ENCODE results near the gene JAML. TPM values are rescaled to one million over a fixed set of nuclear protein-coding genes. Genes with fewer than 3 reads are reported as not detected.

Gene JAML
- polyA plus RNA-seq, 4 donors = 4.2 to 33.9 (median 13.3) TPM

DNA sequence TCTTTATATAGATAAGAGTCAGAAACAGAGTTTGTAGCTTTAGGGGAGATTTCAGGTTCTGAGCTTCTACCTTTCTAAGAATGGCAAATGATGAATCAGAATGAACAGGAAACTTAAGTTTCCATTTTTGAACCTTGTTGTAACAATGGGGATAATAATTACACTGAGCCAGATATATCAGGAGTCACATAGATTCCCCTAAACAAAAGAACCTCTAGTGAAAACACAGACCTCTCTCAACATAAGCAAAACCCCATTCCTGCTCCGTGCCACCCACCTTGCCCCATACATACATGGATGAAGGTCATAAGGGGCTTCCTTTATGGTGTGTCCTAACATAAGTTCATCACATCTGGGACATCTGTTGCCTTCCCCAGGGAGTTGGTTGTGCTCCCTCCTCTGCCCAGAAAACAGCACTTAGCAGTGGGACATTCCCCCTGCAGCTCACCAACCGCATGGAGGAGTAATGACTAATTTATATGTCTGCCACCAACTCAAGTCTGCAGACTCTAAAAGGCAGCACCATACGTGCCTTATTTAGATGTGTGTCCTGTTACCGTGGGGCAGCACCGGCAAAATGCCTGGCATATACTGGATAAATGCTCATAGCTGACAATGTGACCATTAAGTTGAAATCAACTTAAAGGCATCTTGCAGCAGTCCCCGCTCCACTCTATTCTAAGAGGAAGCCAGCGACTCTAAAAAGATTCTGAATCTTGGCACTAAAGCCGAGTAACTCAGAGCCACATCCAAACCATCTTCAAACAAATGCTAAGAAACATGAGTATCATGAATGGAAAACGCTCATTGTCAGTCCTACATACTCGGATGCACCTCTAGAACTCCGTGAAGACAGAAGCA, 8.0 kb downstream of the JAML start:
- Histone ChIP-seq H3K9me3 (ENCODE audit: control insufficient read depth in 2 of 2, insufficient read depth in 1 of 2, low read depth in 1 of 2, low read length in 1 of 2) (no peaks in the 10 kb centered on the region), H3K27ac (ENCODE audit: low read depth in 1 of 3, low read length in 2 of 3) (peak overlapping the region in 1 of 3 donors; percentile 67), H3K27me3 (ENCODE audit: control insufficient read depth in 3 of 3, insufficient read depth in 3 of 3, low read length in 3 of 3) (peaks cover 0 to 3% (median 0%) of the 10 kb centered on the region in 3 donors), H3K4me1 (ENCODE audit: control insufficient read depth in 3 of 3, insufficient read depth in 2 of 3, low read depth in 1 of 3, low read length in 2 of 3) (peaks cover 8 to 43% (median 14%) of the 10 kb centered on the region in 3 donors), H3K36me3 (ENCODE audit: control insufficient read depth in 3 of 3, insufficient read depth in 2 of 3, low read depth in 1 of 3, low read length in 3 of 3) (no peaks in the 10 kb centered on the region), H3K4me3 (ENCODE audit: low read depth in 1 of 3, low read length in 3 of 3) (no peak overlapping the region)
- no peak for DNase-seq
- 63 to 85% (median 69%) methylated on average over 11 of the region's 11 CpGs for WGBS, 3 donors
- FAIRE-seq = no peak

DNA sequence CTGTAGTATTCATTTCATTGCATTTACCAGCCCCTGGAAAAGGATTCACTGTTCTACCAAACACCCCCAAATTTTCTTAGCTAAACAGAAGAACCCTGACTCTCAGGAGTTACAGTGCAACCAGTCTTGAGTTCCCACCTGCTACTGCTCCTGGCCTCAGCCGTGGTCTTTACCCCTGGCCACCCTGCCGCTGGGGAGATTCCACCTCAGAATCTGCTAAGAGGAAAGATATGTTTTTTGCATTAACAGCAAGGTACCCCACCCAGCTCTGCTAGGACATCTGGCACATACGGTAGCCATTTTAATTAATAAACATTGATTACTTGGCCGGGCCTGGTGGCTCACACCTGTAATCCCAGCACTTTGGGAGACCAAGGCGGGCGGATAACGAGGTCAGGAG, 9.0 kb downstream of the JAML start:
- DNase-seq (no peak), FAIRE-seq (no peak)
- WGBS, 3 donors = 79 to 91% (median 81%) methylated on average over 7 of the region's 7 CpGs
- Histone ChIP-seq H3K4me1 (ENCODE audit: control insufficient read depth in 3 of 3, insufficient read depth in 2 of 3, low read depth in 1 of 3, low read length in 2 of 3) (peaks cover 8 to 54% (median 16%) of the 10 kb centered on the region in 3 donors), H3K27me3 (ENCODE audit: control insufficient read depth in 3 of 3, insufficient read depth in 3 of 3, low read length in 3 of 3) (peaks cover 0 to 3% (median 0%) of the 10 kb centered on the region in 3 donors), H3K27ac (ENCODE audit: low read depth in 1 of 3, low read length in 2 of 3) (peak overlapping the region in 2 of 3 donors; percentile 28 to 47), H3K4me3 (ENCODE audit: low read depth in 1 of 3, low read length in 3 of 3) (no peak overlapping the region), H3K9me3 (ENCODE audit: control insufficient read depth in 2 of 2, insufficient read depth in 1 of 2, low read depth in 1 of 2, low read length in 1 of 2) (no peaks in the 10 kb centered on the region), H3K36me3 (ENCODE audit: control insufficient read depth in 3 of 3, insufficient read depth in 2 of 3, low read depth in 1 of 3, low read length in 3 of 3) (no peaks in the 10 kb centered on the region)

GRCh38 chr11:118215262-118215661, 9.5 kb downstream of the JAML start:
- DNase-seq = no peak
- peaks cover 8 to 58% (median 16%) of the 10 kb centered on the region in 3 donors for H3K4me1 ChIP-seq (ENCODE audit: control insufficient read depth in 3 of 3, insufficient read depth in 2 of 3, low read depth in 1 of 3, low read length in 2 of 3)
- FAIRE-seq = no peak
- H3K27me3 ChIP-seq (ENCODE audit: control insufficient read depth in 3 of 3, insufficient read depth in 3 of 3, low read length in 3 of 3) = peaks cover 0 to 3% (median 0%) of the 10 kb centered on the region in 3 donors
- no peaks in the 10 kb centered on the region for H3K9me3 ChIP-seq (ENCODE audit: control insufficient read depth in 2 of 2, insufficient read depth in 1 of 2, low read depth in 1 of 2, low read length in 1 of 2)
- no peaks in the 10 kb centered on the region for H3K36me3 ChIP-seq (ENCODE audit: control insufficient read depth in 3 of 3, insufficient read depth in 2 of 3, low read depth in 1 of 3, low read length in 3 of 3)
- H3K4me3 ChIP-seq (ENCODE audit: low read depth in 1 of 3, low read length in 3 of 3) = no peak overlapping the region
- H3K27ac ChIP-seq (ENCODE audit: low read depth in 1 of 3, low read length in 2 of 3) = peak overlapping the region in 2 of 3 donors; percentile 9 to 89
- 67 to 72% (median 67%) methylated on average over 3 of the region's 3 CpGs for WGBS, 3 donors

DNA sequence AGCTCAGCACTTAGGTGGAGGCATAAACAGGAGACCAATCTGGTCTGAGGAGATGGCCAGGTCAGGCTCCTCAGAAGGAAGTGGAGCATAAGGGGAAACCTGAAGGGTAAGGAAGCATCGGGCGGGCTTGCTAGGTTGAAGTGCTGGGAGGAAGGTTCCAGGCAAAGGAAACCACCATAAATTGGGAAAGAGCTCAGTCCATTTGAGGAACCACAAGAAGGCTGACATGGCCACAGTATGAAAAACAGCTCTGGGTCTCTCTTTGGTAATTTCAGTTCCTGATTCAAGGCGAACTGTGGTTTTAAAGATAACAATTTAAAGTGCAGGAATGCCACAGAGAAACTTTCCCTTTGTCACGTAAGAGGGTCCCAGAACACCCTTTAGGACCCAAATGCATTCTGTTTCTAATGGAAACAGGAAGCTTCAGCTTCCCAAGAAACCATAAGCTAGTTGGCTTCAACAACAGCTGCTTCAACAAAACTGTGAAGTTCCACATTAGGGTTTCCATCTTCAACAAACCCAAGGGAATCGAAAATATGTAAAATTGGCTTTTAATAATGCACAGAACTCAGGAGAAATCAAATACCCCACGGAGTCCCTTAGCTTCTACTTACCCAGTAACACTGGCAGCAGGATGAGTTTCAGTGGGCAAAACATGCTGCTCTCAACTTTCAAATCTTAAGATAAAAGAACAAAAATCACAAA, 10.4 kb downstream of the JAML start:
- Histone ChIP-seq H3K4me3 (ENCODE audit: low read depth in 1 of 3, low read length in 3 of 3) (peak overlapping the region in 1 of 3 donors; percentile 8), H3K27me3 (ENCODE audit: control insufficient read depth in 3 of 3, insufficient read depth in 3 of 3, low read length in 3 of 3) (no peaks in the 10 kb centered on the region), H3K27ac (ENCODE audit: low read depth in 1 of 3, low read length in 2 of 3) (peak overlapping the region; percentile 63 to 89 (median 74)), H3K9me3 (ENCODE audit: control insufficient read depth in 2 of 2, insufficient read depth in 1 of 2, low read depth in 1 of 2, low read length in 1 of 2) (no peaks in the 10 kb centered on the region), H3K36me3 (ENCODE audit: control insufficient read depth in 3 of 3, insufficient read depth in 2 of 3, low read depth in 1 of 3, low read length in 3 of 3) (no peaks in the 10 kb centered on the region), H3K4me1 (ENCODE audit: control insufficient read depth in 3 of 3, insufficient read depth in 2 of 3, low read depth in 1 of 3, low read length in 2 of 3) (peaks cover 8 to 59% (median 16%) of the 10 kb centered on the region in 3 donors)
- no peak for DNase-seq
- FAIRE-seq = no peak
- WGBS, 3 donors = 47 to 57% (median 48%) methylated on average over 6 of the region's 6 CpGs

DNA sequence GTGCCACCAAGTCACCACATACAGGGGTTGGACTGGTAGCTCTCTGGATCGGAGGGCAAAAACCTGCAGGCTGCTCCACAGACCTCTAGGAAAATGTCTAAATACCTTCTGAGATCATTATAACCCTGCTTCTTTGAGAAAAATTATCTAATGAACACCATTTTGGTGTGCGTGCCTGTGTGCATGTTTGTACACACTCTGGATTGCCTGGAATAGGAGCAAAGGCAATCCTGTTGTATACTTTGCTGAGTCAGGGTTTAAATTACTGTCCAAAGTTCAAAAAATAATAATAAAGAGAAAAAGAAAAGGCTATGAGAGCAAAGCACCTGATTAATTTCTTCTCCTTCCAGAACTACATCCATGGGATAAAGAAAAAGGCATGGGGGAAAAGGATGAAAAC, 11.0 kb downstream of the JAML start:
- no peaks in the 10 kb centered on the region for H3K9me3 ChIP-seq (ENCODE audit: control insufficient read depth in 2 of 2, insufficient read depth in 1 of 2, low read depth in 1 of 2, low read length in 1 of 2)
- H3K4me3 ChIP-seq (ENCODE audit: low read depth in 1 of 3, low read length in 3 of 3) = peak overlapping the region in 1 of 3 donors; percentile 8
- H3K27ac ChIP-seq (ENCODE audit: low read depth in 1 of 3, low read length in 2 of 3) = peak overlapping the region; percentile 63 to 89 (median 74)
- 29 to 68% (median 49%) methylated on average over 2 of the region's 2 CpGs for WGBS, 3 donors
- H3K36me3 ChIP-seq (ENCODE audit: control insufficient read depth in 3 of 3, insufficient read depth in 2 of 3, low read depth in 1 of 3, low read length in 3 of 3) = no peaks in the 10 kb centered on the region
- peak; percentile 86 to 90 for DNase-seq
- FAIRE-seq = no peak
- H3K27me3 ChIP-seq (ENCODE audit: control insufficient read depth in 3 of 3, insufficient read depth in 3 of 3, low read length in 3 of 3) = no peaks in the 10 kb centered on the region
- H3K4me1 ChIP-seq (ENCODE audit: control insufficient read depth in 3 of 3, insufficient read depth in 2 of 3, low read depth in 1 of 3, low read length in 2 of 3) = peaks cover 8 to 59% (median 16%) of the 10 kb centered on the region in 3 donors

GRCh38 chr11:118213201-118213600, 11.6 kb downstream of the JAML start:
- no peak for DNase-seq
- Histone ChIP-seq H3K27me3 (ENCODE audit: control insufficient read depth in 3 of 3, insufficient read depth in 3 of 3, low read length in 3 of 3) (no peaks in the 10 kb centered on the region), H3K4me3 (ENCODE audit: low read depth in 1 of 3, low read length in 3 of 3) (no peak overlapping the region), H3K36me3 (ENCODE audit: control insufficient read depth in 3 of 3, insufficient read depth in 2 of 3, low read depth in 1 of 3, low read length in 3 of 3) (no peaks in the 10 kb centered on the region), H3K9me3 (ENCODE audit: control insufficient read depth in 2 of 2, insufficient read depth in 1 of 2, low read depth in 1 of 2, low read length in 1 of 2) (no peaks in the 10 kb centered on the region), H3K4me1 (ENCODE audit: control insufficient read depth in 3 of 3, insufficient read depth in 2 of 3, low read depth in 1 of 3, low read length in 2 of 3) (peaks cover 8 to 59% (median 16%) of the 10 kb centered on the region in 3 donors), H3K27ac (ENCODE audit: low read depth in 1 of 3, low read length in 2 of 3) (peak overlapping the region in 2 of 3 donors; percentile 50 to 89)
- WGBS, 3 donors = 78 to 84% (median 82%) methylated on average over 4 of the region's 4 CpGs
- no peak for FAIRE-seq

DNA sequence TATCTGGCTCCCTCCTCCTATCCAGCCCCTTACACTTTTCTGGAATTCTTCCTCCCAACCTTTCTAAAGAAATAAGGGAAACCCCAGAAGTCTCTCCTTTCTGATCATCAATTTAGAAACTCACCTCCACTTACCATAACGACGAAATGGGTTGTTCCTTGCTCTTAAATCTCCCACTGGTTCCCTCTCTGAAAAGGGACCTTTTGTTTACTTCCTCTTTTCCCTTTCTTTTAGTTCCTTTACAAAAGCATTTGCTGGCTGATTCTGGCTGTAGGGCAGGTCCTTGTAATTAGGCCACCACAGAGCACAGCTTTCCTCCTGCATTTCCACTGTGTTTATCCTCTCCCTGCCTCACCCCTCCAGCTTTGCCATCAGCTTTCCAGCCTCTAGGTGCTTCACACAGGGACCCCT, 12.0 kb downstream of the JAML start:
- WGBS, 3 donors = 75 to 94% (median 90%) methylated on average over 2 of the region's 2 CpGs

DNA sequence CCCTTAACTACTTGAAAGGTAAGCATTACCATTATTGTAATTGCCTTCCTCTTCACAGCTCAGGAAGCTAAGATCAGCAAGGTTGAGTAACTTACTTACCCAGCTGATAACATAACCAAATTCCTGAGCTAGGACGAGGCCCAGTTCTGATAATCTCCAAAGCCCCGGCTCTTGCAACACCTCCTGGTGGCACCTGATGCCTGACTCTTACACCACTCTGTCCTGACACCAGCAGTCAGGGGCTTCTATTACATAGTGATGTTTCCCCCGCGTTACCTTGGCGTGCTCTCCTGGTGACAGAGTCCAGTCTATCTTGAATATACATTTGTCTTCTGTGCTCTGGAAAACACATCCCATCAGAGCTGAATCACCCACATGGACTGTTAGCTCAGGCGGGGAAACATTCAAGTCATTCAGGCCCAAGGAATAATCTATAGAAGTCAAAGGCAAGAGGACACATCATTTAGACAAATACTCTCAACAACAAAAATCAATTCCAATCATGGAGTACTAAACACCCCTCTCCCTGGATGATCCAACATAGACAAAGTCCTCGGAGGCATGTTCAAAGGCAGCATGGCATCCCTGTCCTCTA, 12.6 kb downstream of the JAML start:
- FAIRE-seq (no peak), DNase-seq (peak; percentile 70 to 93)

More for the DNA sequence above, 12.0 kb downstream of the JAML start:
- Histone ChIP-seq H3K4me3 (ENCODE audit: low read depth in 1 of 3, low read length in 3 of 3) (no peak overlapping the region), H3K36me3 (ENCODE audit: control insufficient read depth in 3 of 3, insufficient read depth in 2 of 3, low read depth in 1 of 3, low read length in 3 of 3) (no peaks in the 10 kb centered on the region), H3K4me1 (ENCODE audit: control insufficient read depth in 3 of 3, insufficient read depth in 2 of 3, low read depth in 1 of 3, low read length in 2 of 3) (peaks cover 8 to 59% (median 16%) of the 10 kb centered on the region in 3 donors), H3K27ac (ENCODE audit: low read depth in 1 of 3, low read length in 2 of 3) (peak overlapping the region in 2 of 3 donors; percentile 1 to 89), H3K9me3 (ENCODE audit: control insufficient read depth in 2 of 2, insufficient read depth in 1 of 2, low read depth in 1 of 2, low read length in 1 of 2) (no peaks in the 10 kb centered on the region), H3K27me3 (ENCODE audit: control insufficient read depth in 3 of 3, insufficient read depth in 3 of 3, low read length in 3 of 3) (no peaks in the 10 kb centered on the region)
- DNase-seq (no peak), FAIRE-seq (no peak)

More for the DNA sequence above, 12.6 kb downstream of the JAML start:
- Histone ChIP-seq H3K9me3 (ENCODE audit: control insufficient read depth in 2 of 2, insufficient read depth in 1 of 2, low read depth in 1 of 2, low read length in 1 of 2) (no peaks in the 10 kb centered on the region), H3K4me3 (ENCODE audit: low read depth in 1 of 3, low read length in 3 of 3) (no peak overlapping the region), H3K36me3 (ENCODE audit: control insufficient read depth in 3 of 3, insufficient read depth in 2 of 3, low read depth in 1 of 3, low read length in 3 of 3) (no peaks in the 10 kb centered on the region), H3K27ac (ENCODE audit: low read depth in 1 of 3, low read length in 2 of 3) (peak overlapping the region in 1 of 3 donors; percentile 89), H3K4me1 (ENCODE audit: control insufficient read depth in 3 of 3, insufficient read depth in 2 of 3, low read depth in 1 of 3, low read length in 2 of 3) (peaks cover 8 to 59% (median 16%) of the 10 kb centered on the region in 3 donors), H3K27me3 (ENCODE audit: control insufficient read depth in 3 of 3, insufficient read depth in 3 of 3, low read length in 3 of 3) (no peaks in the 10 kb centered on the region)
- WGBS, 3 donors = 68 to 77% (median 76%) methylated on average over 7 of the region's 7 CpGs
